ENCODE data around the gene USP4.

DNA sequence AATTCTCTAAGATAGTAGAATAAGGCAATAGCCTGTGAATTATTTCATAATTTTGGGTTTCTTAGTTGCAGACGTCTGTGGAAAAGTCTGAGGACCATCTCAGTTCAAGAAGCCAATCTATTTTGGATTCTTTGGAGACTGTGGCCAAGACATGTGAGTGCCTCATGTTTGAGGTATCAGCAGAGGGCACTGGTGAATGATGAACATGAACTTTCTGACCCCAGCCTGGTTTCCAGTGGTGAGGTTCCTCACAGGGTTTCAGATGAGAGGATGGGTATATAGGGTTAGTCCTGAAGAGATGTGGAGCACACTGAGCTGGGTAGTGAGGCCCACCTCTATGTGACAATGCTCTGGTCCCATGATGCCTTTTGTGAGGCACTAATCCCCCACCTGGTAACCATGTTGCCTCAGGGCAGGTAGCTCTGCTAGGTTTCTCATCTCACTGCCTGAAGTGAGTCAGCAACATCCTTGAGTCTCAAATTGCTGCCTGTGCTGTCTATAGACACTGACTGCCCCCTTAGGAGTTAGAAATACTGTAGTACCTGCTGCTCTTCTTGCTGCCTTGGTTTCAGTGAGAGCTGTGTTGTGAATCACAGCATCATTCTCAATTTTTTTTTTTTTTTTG, 95.2 kb downstream of the USP4 start:
- TF ChIP-seq CTCF (conservative IDR thresholded peaks at IDR 0.05) (no peak), ZFX (IDR thresholded peaks at IDR 0.05) (no peak)
